Measurements from ENCODE around the gene CDH22. TPM values are rescaled to one million over a fixed set of nuclear protein-coding genes. Genes with fewer than 3 reads are reported as not detected.

The CDH22 gene
- polyA plus RNA-seq, 1 donor from 2014 or later = 2.1 TPM

GRCh38 chr20:46333161-46333991, 25.1 kb upstream of the CDH22 start:
- Histone ChIP-seq H3K36me3 (ENCODE audit: insufficient read depth, low read length) (no peaks in the 10 kb centered on the region), H3K4me3 (ENCODE audit: low read length) (no peak overlapping the region), H3K27ac (ENCODE audit: low read length) (no peak overlapping the region), H4K20me1 (ENCODE audit: insufficient read depth) (no peaks in the 10 kb centered on the region), H3K79me2 (replicated peaks; ENCODE audit: insufficient read depth, low read length) (no peaks in the 10 kb centered on the region), H2AFZ (ENCODE audit: low read depth, low read length) (no peak overlapping the region), H3K9me3 (ENCODE audit: low read length) (no peaks in the 10 kb centered on the region), H3K27me3 (ENCODE audit: insufficient read depth, low read depth, low read length) (no peaks in the 10 kb centered on the region), H3K4me2 (ENCODE audit: low read length) (no peak overlapping the region), H3F3A (ENCODE audit: insufficient read depth, low read length, poor library complexity, severe bottlenecking) (no peaks in the 10 kb centered on the region), H3K9me2 (ENCODE audit: insufficient read depth, low read length) (no peaks in the 10 kb centered on the region), H3K9ac (ENCODE audit: low read length) (no peak overlapping the region)
- TF ChIP-seq CTCF (IDR thresholded peaks at IDR 0.05; ENCODE audit: poor library complexity, severe bottlenecking) (no peak), EZH2 (IDR thresholded peaks at IDR 0.05; ENCODE audit: borderline replicate concordance, insufficient read depth, low read length, poor library complexity, severe bottlenecking) (no peak), SMC3 (conservative IDR thresholded peaks at IDR 0.05; ENCODE audit: poor library complexity) (no peak), EP300 (conservative IDR thresholded peaks at IDR 0.05; ENCODE audit: poor library complexity, severe bottlenecking) (no peak), REST (IDR thresholded peaks at IDR 0.05; ENCODE audit: borderline replicate concordance) (no peak), POLR2AphosphoS5 (IDR thresholded peaks at IDR 0.05) (no peak), RAD21 (conservative IDR thresholded peaks at IDR 0.05) (no peak), MXI1 (conservative IDR thresholded peaks at IDR 0.05; ENCODE audit: poor library complexity, severe bottlenecking) (no peak), TAF1 (IDR thresholded peaks at IDR 0.05; ENCODE audit: low read depth) (no peak)

GRCh38 chr20:46332373-46333160, 24.3 kb upstream of the CDH22 start:
- H3K4me3 ChIP-seq (ENCODE audit: low read length) = no peak overlapping the region
- no peaks in the 10 kb centered on the region for H3K27me3 ChIP-seq (ENCODE audit: insufficient read depth, low read depth, low read length)
- TF ChIP-seq REST (IDR thresholded peaks at IDR 0.05; ENCODE audit: borderline replicate concordance) (no peak), MXI1 (conservative IDR thresholded peaks at IDR 0.05; ENCODE audit: poor library complexity, severe bottlenecking) (no peak), RAD21 (conservative IDR thresholded peaks at IDR 0.05) (no peak), TAF1 (IDR thresholded peaks at IDR 0.05; ENCODE audit: low read depth) (no peak), EZH2 (IDR thresholded peaks at IDR 0.05; ENCODE audit: borderline replicate concordance, insufficient read depth, low read length, poor library complexity, severe bottlenecking) (no peak), EP300 (conservative IDR thresholded peaks at IDR 0.05; ENCODE audit: poor library complexity, severe bottlenecking) (no peak), SMC3 (conservative IDR thresholded peaks at IDR 0.05; ENCODE audit: poor library complexity) (no peak), CTCF (IDR thresholded peaks at IDR 0.05; ENCODE audit: poor library complexity, severe bottlenecking) (no peak), POLR2AphosphoS5 (IDR thresholded peaks at IDR 0.05) (no peak)
- no peak overlapping the region for H3K27ac ChIP-seq (ENCODE audit: low read length)
- H3K9ac ChIP-seq (ENCODE audit: low read length) = no peak overlapping the region
- H3F3A ChIP-seq (ENCODE audit: insufficient read depth, low read length, poor library complexity, severe bottlenecking) = no peaks in the 10 kb centered on the region
- H3K4me2 ChIP-seq (ENCODE audit: low read length) = no peak overlapping the region
- H3K36me3 ChIP-seq (ENCODE audit: insufficient read depth, low read length) = no peaks in the 10 kb centered on the region
- H2AFZ ChIP-seq (ENCODE audit: low read depth, low read length) = no peak overlapping the region
- no peaks in the 10 kb centered on the region for H4K20me1 ChIP-seq (ENCODE audit: insufficient read depth)
- no peaks in the 10 kb centered on the region for H3K9me2 ChIP-seq (ENCODE audit: insufficient read depth, low read length)
- no peaks in the 10 kb centered on the region for H3K9me3 ChIP-seq (ENCODE audit: low read length)
- no peaks in the 10 kb centered on the region for H3K79me2 ChIP-seq (replicated peaks; ENCODE audit: insufficient read depth, low read length)

Data from neural cell (in vitro differentiated cells).